ENCODE data around the gene EWSR1.

The EWSR1 gene

DNA sequence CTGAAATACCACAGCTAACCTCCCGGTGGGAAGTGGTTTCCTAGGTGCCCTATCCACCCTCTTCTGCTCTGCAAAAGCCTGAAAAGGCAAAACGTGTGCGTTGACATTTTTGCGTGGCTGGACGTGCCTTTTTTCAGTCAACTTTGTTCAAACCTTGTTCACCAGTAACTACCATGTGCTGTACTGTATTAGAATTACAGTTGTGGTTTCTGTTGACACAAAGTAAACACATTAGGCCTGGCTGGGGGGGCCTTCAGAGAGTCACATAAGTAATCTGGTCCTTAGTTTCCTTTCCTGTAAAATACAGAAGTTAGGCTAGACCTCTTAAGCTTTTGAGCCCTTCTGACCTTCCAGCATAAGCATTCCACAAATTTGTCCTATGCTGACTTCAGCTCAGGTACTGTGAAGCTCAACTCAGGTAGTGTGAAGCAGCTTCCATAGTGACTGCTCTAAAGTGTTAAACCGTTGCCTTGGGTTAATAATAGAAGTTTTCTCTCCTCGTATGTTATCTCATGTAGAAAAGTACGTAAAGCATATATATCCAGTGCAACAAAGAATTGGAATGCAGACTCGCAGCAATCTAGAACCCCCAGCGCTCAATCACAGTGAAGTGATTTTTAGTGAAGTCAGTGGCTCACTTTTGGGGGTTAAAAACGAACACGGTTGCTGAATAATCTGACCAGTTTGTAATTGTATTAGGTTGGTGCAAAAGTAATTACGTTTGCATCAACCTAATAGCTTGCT, 1.8 kb downstream of the EWSR1 start:
- no peak for DNase-seq (ENCODE audit: low spot score)

- DNase-seq (ENCODE audit: low spot score) = no peak
These were observed 2.6 kb downstream of the EWSR1 start for GRCh38 chr22:29270475-29271271.

DNA sequence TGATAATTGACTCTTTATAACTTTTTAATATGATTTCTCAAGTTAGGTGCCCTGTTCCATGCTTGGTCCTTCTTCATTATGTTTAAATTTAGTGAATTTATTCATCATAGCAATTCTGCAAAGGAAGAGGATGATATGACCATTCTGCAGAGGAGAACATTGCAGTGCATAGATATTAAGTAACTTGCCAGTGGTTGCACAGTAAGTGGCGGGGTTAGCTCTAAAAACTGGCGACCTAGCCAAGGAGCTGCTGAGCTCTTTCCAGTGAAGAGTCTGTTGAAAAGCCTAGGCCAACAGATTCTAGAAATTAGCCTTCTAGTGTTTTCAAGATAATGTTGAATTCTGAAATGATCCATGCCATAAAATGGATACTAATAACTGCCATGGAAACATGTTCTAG, 4.6 kb downstream of the EWSR1 start:
- DNase-seq (ENCODE audit: low spot score) = no peak

- DNase-seq (ENCODE audit: low spot score) = no peak
These were observed 7.1 kb downstream of the EWSR1 start for GRCh38 chr22:29275167-29275566.

DNA sequence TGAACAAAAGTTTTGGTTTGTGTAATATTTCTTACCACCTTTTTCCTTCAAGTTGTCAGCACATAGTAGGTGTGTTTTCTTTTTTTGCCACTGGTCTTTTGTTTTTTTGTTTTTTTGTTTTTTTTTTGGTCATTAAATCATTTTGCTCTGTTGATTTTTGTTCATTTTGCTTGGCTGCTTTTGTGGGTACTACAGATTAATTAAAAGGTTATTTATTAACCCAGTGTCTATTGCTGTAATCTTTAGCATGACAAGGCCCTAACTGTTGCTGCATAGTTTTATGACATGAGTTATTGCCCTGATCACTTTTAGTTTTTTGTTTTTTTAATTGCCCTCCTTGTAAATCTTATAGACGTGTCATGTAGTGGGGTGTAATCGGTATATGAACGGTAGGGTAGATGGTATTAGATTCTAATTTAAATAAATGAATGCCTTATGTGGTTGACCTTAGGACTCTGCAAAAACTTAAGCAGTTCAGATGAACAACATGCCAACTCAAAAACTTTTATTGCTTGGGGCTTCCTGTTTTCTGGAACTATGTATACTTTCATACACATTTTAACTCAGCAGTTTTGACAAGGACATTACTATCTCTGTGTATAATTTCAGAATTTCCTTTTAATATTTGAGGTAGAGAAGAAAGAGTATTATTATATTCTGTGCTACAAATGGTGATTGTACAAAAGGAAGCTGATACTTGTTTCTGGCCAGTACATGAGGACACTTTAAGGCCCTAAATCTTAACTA, 7.9 kb downstream of the EWSR1 start:
- DNase-seq (ENCODE audit: low spot score) = peak; percentile 54

DNA sequence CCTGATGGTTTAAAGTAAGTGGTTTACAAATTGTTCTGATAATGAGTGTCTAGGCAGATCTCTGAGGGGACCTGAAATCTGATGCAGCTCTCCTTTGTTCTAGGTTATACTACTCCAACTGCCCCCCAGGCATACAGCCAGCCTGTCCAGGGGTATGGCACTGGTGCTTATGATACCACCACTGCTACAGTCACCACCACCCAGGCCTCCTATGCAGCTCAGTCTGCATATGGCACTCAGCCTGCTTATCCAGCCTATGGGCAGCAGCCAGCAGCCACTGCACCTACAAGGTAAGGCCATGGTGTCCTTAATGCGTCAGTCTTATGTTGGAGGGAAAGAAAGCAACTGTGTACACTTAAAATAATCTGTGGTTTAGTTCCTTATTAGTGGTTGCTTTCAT, 9.9 kb downstream of the EWSR1 start:
- DNase-seq (ENCODE audit: low spot score) = no peak

DNA sequence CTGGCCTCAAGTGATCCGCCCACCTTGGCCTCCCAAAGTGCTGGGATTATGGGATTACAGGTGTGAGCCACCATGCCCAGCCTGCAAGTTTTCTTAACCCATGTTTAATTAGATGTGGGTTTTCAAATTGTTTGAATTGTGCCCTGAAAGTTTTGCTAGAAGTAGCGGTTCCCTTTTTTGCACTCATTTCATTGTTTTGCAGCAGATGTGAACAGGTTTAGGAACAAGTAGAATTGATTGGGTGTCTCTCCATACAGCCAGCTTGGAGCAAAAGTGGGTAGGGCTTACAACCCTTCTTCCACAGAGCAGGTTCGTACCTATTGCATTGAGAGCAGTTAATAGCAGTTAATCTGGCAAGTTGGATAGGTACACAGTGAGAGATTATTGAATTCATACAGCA, 16.1 kb downstream of the EWSR1 start:
- no peak for DNase-seq (ENCODE audit: low spot score)

DNA sequence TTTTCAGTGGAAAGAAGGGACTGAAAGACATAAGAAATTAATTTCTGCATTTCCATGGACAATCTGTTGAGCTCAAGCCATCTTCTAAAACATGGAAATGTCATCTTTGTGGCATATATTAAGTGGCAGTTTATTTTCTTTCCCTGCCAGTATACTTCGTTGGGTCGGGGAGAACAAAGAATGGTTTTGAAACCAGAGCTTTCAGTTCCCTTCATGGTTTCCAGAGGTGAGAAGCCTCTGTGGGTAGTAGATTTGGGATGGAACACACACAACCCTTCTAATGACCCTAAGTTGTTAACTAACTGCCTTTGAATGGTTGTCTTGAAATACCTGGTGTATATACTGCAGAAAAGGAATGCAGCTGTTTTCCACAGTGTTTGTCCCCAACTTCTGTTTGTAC, 20.8 kb downstream of the EWSR1 start:
- DNase-seq (ENCODE audit: low spot score) = no peak

GRCh38 chr22:29290061-29290460, 22.0 kb downstream of the EWSR1 start:
- no peak for DNase-seq (ENCODE audit: low spot score)

GRCh38 chr22:29291215-29291614, 23.1 kb downstream of the EWSR1 start:
- DNase-seq (ENCODE audit: low spot score) = no peak

DNA sequence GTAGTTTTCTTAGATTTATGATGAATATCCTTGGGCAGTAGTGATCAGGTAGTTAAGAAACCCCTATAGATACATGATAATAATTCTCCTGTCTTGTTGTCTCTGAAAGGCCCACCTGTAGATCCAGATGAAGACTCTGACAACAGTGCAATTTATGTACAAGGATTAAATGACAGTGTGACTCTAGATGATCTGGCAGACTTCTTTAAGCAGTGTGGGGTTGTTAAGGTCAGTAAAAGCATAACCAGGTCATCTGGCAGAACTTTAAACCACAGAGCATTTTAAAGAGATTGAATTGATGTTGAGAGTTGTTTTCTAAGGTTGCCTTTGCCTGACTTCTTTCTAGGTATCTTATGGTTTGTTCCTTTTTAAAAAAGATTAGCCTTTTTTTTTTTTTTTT, 24.3 kb downstream of the EWSR1 start:
- DNase-seq (ENCODE audit: low spot score) = no peak

GRCh38 chr22:29298641-29299040, 30.6 kb downstream of the EWSR1 start:
- no peak for DNase-seq (ENCODE audit: low spot score)

GRCh38 chr22:29299136-29299900, 31.2 kb downstream of the EWSR1 start:
- no peak for DNase-seq (ENCODE audit: low spot score)

DNA sequence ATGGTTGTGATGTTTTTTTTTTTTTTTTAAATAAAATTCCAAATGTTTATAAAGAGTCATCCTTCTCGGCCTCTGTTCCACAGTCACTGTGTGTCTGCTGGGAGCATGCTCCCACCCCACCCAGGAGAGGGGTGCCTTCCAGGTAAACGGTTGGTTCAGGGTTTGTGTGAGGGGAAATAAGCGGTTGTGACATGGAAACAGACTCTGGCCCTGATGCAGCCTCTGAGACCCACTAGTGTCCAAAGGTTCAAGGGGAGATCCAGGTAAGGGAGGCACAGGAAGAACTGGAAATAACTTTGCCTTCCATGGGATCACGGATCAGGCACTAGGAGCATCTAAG, 32.4 kb downstream of the EWSR1 start:
- no peak for DNase-seq (ENCODE audit: low spot score)

GRCh38 chr22:29300807-29301601, 32.9 kb downstream of the EWSR1 start:
- DNase-seq (ENCODE audit: low spot score) = no peak

DNA sequence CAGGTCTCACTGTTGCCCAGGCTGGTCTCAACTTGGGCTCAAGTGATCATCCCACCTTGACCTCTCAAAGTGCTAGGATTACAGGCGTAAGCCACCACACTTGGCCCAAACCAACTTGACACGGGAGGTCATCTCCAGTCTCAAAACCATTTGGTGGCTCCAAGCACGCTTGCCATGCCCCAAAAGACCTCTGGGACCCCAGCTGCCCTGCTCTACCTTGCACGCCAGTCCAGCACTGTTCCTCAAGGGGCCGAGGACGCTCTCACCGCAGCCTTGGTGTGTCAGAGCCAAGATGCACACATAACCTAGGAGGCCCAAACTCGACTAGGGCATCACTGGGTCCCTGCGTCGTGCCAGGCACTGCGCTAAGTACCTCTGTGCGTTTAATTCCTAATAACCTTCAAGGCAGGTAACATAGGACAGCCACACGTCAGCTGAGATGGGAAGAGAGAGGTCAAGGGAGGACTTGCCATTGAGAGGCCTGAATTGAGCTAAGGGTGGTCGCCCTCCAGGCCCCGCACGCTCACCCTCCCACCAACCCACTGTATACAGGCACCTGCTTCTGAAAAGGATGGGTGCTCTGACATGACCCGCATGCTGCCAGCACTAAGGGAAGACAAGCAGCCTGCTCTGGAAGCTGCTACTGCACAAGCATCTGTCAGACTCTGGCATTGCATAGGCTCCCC, 33.8 kb downstream of the EWSR1 start:
- DNase-seq (ENCODE audit: low spot score) = no peak

- DNase-seq (ENCODE audit: low spot score) = no peak
These were observed 34.3 kb downstream of the EWSR1 start for GRCh38 chr22:29302402-29302680.

DNA sequence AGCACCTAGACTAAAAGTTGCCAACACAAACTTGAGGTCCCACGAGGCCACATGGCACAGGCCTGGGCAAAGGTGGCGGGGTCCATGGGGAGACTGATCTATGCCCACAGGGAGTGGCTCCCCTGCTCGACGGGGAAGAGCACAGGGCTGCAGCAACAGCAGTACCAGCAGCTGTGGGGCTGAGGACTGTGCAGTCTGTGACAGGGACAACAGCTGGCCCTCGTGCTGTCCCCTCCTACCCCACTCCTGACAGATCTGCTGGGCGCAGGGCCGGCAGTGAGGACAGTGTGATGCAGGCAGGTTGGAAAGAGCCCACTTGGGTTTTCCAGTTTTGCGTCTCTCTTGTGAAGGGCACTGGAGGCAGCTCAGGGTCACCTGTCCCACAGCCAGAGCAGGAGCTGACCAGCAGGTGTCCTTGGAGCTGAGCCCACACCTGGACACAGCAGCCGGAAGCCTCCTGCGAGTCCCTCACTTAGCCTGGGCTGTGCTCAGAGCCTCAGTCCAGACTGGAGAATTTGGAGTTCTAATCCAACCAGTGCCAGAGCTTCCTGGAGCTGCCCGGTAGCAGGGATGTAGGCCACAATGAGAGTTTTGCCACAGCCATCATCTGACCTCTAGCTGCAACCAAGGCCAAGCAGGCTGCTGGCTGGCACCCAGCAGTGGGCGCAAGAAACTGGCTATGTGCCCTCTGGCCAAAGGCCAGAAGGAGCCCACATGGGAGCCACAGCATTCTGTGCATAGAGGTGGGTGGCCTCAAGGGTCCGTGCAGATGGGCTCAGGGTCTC, 34.8 kb downstream of the EWSR1 start:
- no peak for DNase-seq (ENCODE audit: low spot score)

GRCh38 chr22:29305836-29306174, 37.7 kb downstream of the EWSR1 start:
- no peak for DNase-seq (ENCODE audit: low spot score)

GRCh38 chr22:29306175-29306834, 38.2 kb downstream of the EWSR1 start, which contains the start of gene GAS2L1:
TSS of gene GAS2L1 (plus strand) at chr22:29306650. CDS start at chr22:29308106, 1,456 bp downstream.
- peak; percentile 92 for DNase-seq (ENCODE audit: low spot score)
